Uterus (tissue), 4 donors: ENCODE measurements around the gene LAMA1. TPM values are rescaled to one million over a fixed set of nuclear protein-coding genes. Genes with fewer than 3 reads are reported as not detected.
"Not testable (repeated sequence)": the region's sequence is repeated elsewhere in the genome, so short reads cannot be mapped to it uniquely, and the experiment has no call there.

Source experiments
- DNase-seq, 2 donors: peaks; one replicate each; pipeline ENCODE4 v3.0.0-alpha.2; 2019 to 2020
- H3K27ac ChIP-seq, 2 donors: fragments of 200-600 bp; sonication (generic); 1 replicate in 1 of 2; 2 replicates in 1 of 2; pipeline ENCODE4 v1.5.1; 2016 to 2018
- H3K27me3 ChIP-seq, 2 donors: fragments of 200-600 bp; sonication (generic); one replicate each; pipeline ENCODE4 v1.5.1; 2018 to 2019; ENCODE audit warnings: control low read depth in 1 of 2
- H3K36me3 ChIP-seq, 2 donors: fragments of 200-600 bp; sonication (generic); one replicate each; pipeline ENCODE4 v1.5.1; 2019; ENCODE audit warnings: control low read depth in 1 of 2
- H3K4me1 ChIP-seq, 2 donors: fragments of 200-600 bp; sonication (generic); one replicate each; pipeline ENCODE4 v1.5.1; 2018 to 2019; ENCODE audit warnings: control low read depth in 1 of 2
- H3K4me3 ChIP-seq, 2 donors: fragments of 200-600 bp; sonication (generic); 1 replicate in 1 of 2; 2 replicates in 1 of 2; pipeline ENCODE4 v1.5.1; 2018 to 2019; ENCODE audit warnings: mild to moderate bottlenecking in 1 of 2
- H3K9me3 ChIP-seq, 2 donors: fragments of 200-600 bp; sonication (generic); one replicate each; pipeline ENCODE4 v1.5.1; 2019; ENCODE audit warnings: control low read depth in 1 of 2
- POLR2A ChIP-seq, 2 donors: fragments of 450-650 bp; IDR thresholded peaks; one replicate each; pipeline ENCODE4 v1.6.1; 2016; ENCODE audit warnings: antibody characterized with exemption in 2 of 2, mild to moderate bottlenecking in 1 of 2, moderate library complexity in 1 of 2
- intact Hi-C: fragments of 100-400 bp; cut with DNase I; formaldehyde crosslinking; loops from one replicate; pipeline ENCODE4 v1.15.1; 2023; ENCODE audit warnings: low total_unique reads
- total RNA-seq, 4 donors: library from RNA; depleted of rRNA in 3 of 4; stranded (reverse); fragments of >200 nt in 3 of 4; gene quantifications; one replicate each; pipeline versions ENCODE4 v1.1.0 to v1.2.4, GENCODE V29; 2014 to 2023
- TF ChIP-seq, protein P1 (sequence below), 4 experiments: fragments of 200-600 bp in 2 of 4; fragments of 450-650 bp in 2 of 4; sonication (generic) in 2 of 4; IDR thresholded peaks; one replicate each; pipeline ENCODE4 v1.5.1; 2016 to 2019; ENCODE audit warnings: antibody characterized with exemption in 4 of 4, mild to moderate bottlenecking in 2 of 4, moderate library complexity in 1 of 4
- donor health status: DM: yes; HTN: yes; CAD: no.

Gene LAMA1
- total RNA-seq, 4 donors from 2014 or later: 0.88 to 13.5 (median 2.1) TPM

DNA sequence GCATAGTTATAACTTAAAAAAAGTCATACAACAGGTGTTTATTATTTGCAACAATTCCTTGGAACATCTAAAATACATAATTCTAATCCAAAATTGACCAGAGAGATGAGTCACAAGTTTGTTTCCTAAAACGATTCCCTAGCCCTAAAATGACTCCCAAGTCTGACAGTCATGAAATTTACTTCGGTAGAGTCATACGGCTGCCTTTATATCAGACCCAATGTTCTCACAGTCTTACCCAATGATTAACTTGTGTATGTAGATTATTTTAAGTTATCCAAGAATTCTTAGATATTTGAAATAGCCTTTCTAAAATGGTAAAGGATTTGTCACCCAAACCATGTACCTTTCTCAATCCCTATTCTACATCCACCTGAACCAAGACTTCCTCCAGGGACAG is 174.9 kb downstream of the LAMA1 start:
- Histone ChIP-seq H3K4me3 (no peak overlapping the region), H3K27me3 (no peaks in the 10 kb centered on the region), H3K36me3 (no peaks in the 10 kb centered on the region), H3K4me1 (no peaks in the 10 kb centered on the region), H3K9me3 (no peaks in the 10 kb centered on the region), H3K27ac (no peak overlapping the region)
- intact Hi-C loops: no loop called here
- DNase-seq: no peak
- no peak for TF ChIP-seq POLR2A (IDR thresholded peaks at IDR 0.05)
- TF ChIP-seq, protein P1, sequence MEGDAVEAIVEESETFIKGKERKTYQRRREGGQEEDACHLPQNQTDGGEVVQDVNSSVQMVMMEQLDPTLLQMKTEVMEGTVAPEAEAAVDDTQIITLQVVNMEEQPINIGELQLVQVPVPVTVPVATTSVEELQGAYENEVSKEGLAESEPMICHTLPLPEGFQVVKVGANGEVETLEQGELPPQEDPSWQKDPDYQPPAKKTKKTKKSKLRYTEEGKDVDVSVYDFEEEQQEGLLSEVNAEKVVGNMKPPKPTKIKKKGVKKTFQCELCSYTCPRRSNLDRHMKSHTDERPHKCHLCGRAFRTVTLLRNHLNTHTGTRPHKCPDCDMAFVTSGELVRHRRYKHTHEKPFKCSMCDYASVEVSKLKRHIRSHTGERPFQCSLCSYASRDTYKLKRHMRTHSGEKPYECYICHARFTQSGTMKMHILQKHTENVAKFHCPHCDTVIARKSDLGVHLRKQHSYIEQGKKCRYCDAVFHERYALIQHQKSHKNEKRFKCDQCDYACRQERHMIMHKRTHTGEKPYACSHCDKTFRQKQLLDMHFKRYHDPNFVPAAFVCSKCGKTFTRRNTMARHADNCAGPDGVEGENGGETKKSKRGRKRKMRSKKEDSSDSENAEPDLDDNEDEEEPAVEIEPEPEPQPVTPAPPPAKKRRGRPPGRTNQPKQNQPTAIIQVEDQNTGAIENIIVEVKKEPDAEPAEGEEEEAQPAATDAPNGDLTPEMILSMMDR (IDR thresholded peaks at IDR 0.05): no peak

DNA sequence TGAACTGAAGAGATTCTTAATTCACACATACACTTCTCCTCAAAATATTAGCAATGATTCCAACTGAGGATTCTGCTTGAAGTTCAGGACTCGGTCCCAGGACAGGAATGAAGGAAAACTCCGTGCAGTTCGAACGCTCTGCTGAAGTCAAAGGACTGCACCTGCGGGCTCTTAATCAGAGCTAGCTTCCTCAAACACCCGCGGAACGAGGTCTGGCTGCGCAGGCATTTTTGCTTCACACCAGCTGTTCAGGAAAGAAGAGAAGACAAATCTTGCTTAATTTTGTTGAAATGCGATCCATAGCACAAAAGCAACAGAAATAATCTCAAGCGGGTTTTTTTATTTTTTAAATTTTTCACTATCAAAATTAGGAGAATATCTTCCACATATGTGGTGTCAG is 175.6 kb downstream of the LAMA1 start:
- no peak for DNase-seq
- Histone ChIP-seq H3K4me3 (no peak overlapping the region), H3K4me1 (no peaks in the 10 kb centered on the region), H3K36me3 (no peaks in the 10 kb centered on the region), H3K27ac (no peak overlapping the region), H3K27me3 (no peaks in the 10 kb centered on the region), H3K9me3 (no peaks in the 10 kb centered on the region)
- no peak for TF ChIP-seq POLR2A (IDR thresholded peaks at IDR 0.05)
- TF ChIP-seq, protein P1 (IDR thresholded peaks at IDR 0.05): no peak
- intact Hi-C loops: no loop called here

DNA sequence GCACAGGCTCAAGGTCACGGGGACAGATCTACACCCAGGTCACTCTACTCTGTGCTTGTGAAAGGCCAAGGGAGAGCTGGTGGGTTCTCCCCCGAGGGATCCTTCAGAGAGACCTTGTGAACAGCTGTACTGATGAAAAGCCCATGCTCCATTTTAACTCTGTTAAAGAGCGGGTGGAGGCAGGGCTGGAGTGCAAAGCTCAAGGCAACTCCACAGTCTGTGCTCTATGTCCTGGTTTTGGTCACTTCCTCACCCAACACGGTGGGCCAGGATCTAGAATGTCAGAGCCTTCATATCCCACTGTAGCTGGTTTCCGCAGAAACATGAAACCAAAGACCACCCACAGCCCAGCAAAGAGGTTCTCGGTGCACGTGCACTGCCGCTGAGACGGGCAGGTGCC is 177.1 kb downstream of the LAMA1 start:
- no peaks in the 10 kb centered on the region for H3K36me3 ChIP-seq
- intact Hi-C loops: no loop called here
- TF ChIP-seq, protein P1 (IDR thresholded peaks at IDR 0.05): no peak
- no peak for TF ChIP-seq POLR2A (IDR thresholded peaks at IDR 0.05)
- no peak overlapping the region for H3K4me3 ChIP-seq
- no peaks in the 10 kb centered on the region for H3K9me3 ChIP-seq
- no peak for DNase-seq
- H3K4me1 ChIP-seq: no peaks in the 10 kb centered on the region
- H3K27ac ChIP-seq: no peak overlapping the region
- H3K27me3 ChIP-seq: no peaks in the 10 kb centered on the region

DNA sequence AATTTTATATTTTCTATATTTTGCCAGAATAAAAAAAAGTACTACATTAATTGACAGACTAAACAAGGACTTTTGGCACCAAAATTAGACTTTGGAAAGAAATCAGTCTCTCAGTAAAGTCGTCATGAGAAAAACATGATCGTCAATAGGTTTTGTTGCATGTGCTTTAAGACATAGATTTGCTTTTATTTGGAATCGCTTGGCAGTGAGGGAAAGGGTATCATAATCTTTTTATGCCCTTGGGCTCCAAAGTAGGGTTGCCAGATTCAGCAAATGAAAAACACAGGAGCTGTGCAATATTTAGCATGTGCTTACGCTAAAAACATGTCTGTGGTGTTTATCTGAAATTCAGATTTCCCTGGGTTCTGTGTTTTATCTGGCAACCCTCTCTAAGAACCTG is 177.6 kb downstream of the LAMA1 start:
- Histone ChIP-seq H3K27me3 (no peaks in the 10 kb centered on the region), H3K4me3 (no peak overlapping the region), H3K9me3 (no peaks in the 10 kb centered on the region), H3K27ac (no peak overlapping the region), H3K36me3 (no peaks in the 10 kb centered on the region), H3K4me1 (no peaks in the 10 kb centered on the region)
- no peak for TF ChIP-seq POLR2A (IDR thresholded peaks at IDR 0.05)
- DNase-seq: no peak
- intact Hi-C loops: no loop called here

DNA sequence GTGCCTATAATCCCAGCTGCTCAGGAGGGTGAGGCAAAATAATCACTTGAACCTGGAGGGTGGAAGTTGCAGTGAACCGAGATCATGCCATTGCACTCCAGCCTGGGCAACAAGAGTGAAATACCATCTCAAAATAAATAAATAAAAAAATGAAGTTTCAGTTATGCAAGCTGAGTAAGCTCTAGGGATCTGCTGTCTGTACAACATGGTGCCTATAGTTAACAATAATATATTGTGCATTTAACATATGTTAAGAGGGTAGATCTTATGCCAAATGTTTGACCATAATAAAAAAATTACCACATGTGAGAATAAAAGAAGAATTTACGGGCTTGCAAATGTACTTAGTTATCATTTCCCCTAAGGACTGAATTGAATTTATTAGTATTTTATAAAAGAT is 179.2 kb downstream of the LAMA1 start:
- H3K27ac ChIP-seq, H3K27me3 ChIP-seq, H3K4me1 ChIP-seq, DNase-seq, intact Hi-C loops, H3K36me3 ChIP-seq, H3K4me3 ChIP-seq, H3K9me3 ChIP-seq: not testable (repeated sequence)

DNA sequence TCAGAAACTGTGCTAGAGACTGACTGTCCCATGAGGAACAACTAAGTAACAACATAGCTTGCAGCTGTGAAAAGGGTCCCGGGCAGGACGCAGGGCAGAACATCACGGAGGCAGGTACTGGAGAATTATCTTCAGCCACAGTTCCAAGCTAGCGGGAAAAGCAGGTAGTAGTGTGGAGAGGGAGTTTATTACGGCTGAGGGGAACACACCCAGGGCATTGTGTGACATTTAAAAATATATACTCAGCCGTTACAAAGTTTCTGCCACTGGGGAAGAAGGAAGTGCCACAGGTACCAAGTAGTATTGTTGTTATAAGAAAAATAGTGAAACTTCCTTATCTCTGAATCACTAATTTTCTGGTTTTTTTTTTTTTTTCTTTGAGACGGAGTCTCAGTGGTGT is 179.6 kb downstream of the LAMA1 start:
- no peak overlapping the region for H3K27ac ChIP-seq
- no peak overlapping the region for H3K4me3 ChIP-seq
- H3K4me1 ChIP-seq: no peaks in the 10 kb centered on the region
- DNase-seq: no peak
- H3K27me3 ChIP-seq: no peaks in the 10 kb centered on the region
- H3K36me3 ChIP-seq: no peaks in the 10 kb centered on the region
- H3K9me3 ChIP-seq: no peaks in the 10 kb centered on the region
- TF ChIP-seq, protein P1 (IDR thresholded peaks at IDR 0.05): no peak
- TF ChIP-seq POLR2A (IDR thresholded peaks at IDR 0.05): no peak
- intact Hi-C loops: no loop called here
